ENCODE results near the gene KLHL10.

KLHL10 gene

GRCh38 chr17:41837761-41838538, at the start of gene KLHL10:
KLHL10 (plus strand) TSS chr17:41837825; CDS start chr17:41837933, 108 bp downstream.
- DNase-seq: no peak

GRCh38 chr17:41792845-41793783, 44.5 kb upstream of the KLHL10 start:
- DNase-seq: no peak

DNA sequence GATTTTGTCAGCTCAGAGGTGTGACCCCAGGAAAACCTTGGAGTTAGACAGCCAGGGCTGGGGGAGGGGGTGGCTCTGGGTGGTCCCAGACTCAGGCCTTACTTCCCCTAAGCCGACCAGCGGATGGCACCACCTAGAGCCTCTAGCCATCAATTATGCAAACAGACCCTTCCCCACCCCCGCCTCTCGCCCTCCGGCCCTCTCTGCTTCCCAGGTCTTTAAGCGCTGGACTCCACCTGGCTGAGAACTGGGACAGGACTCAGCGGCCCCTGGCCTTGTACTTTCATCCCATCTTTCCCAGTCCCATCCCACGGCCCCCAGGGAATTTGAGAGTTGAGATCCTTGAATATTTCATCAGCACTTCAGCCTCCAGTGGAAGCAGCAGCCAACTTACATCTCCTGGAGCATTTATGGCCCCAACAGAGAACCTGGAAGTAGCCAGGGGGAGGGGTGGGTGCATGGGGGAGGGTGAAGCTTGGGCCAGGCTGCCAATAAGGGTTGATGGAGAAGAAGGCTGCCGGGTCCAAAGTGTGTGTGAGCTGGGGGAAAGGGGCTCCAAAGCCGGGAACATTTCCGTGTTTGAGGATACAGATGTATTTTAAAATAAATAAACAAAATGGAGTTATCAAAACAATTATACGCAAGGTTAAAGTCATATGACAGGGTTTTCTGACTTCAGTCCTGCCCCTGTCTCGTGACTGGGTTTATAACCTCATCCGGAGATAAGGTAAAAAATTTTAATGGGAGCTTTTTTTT, 43.7 kb upstream of the KLHL10 start:
- DNase-seq: no peak

- DNase-seq: no peak
These were observed 43.1 kb upstream of the KLHL10 start for GRCh38 chr17:41794540-41794975.

GRCh38 chr17:41796121-41796895, 41.3 kb upstream of the KLHL10 start:
- no peak for DNase-seq

- DNase-seq: no peak
These were observed 40.2 kb upstream of the KLHL10 start for GRCh38 chr17:41797377-41797776.

DNA sequence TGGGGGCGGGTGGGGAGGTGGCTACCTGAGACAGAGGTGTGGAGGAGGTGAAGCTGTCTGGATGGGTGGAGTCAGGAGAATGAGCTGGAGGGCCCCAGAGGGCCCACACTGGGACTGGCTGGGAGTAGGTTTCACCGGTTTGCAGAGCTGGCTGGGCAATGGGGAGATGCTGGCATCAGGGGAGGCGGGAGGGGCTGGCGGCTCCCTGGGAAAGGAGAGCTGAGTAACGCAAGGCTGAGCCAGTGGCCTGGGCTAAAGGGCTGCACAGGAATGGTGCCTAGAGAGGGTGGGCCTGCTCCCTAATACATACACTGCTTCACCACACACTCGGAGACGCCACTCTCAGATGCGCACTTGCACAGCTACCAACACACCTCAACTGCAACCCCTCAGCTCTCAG, 38.3 kb upstream of the KLHL10 start:
- DNase-seq: no peak

- DNase-seq: no peak
These were observed 36.8 kb upstream of the KLHL10 start for GRCh38 chr17:41800601-41801373.

DNA sequence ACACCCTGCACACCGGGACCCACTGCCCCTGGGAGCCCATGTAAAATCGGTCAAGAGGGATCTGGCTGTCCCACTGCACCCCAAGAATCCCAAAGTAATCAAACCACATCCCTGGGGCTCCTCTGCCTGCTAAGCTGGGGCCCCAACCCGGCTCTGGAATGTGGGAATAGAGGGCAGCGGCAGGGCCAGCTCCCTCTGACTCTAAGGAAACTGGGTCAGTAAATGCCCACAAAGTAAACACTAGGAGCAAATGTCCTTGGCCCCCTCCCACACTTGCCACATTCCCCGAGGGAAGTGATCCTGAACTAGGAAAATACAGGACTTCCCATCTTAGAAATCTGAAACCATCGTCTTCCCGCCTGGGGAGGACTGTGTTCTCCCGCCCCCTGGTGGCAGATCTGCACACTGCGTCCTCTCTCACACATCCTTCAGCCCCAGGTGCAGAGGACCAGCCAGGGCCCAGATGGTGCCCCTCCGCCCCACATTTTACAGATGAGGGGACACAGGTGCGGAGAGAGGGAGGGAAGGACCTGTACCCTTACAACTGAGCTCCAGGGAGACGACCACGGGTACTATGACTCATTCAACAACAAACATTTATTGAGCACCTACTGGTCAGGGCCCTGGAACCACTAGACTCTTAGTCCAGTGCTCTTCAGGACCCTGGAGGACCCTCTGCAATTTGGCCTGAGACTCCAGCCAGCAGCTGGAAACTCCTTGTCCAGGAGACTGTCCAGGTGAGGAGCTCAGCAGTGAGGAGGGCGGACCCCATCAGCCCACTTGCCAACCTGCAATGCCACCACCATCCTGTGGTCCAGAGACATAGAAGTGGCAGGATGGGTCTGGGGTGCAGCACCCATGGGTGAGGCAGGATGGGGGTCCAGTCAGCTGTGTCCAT, 36.0 kb upstream of the KLHL10 start:
- DNase-seq: peak; percentile 78

- DNase-seq: no peak
These were observed 34.3 kb upstream of the KLHL10 start for GRCh38 chr17:41803049-41804020.

DNA sequence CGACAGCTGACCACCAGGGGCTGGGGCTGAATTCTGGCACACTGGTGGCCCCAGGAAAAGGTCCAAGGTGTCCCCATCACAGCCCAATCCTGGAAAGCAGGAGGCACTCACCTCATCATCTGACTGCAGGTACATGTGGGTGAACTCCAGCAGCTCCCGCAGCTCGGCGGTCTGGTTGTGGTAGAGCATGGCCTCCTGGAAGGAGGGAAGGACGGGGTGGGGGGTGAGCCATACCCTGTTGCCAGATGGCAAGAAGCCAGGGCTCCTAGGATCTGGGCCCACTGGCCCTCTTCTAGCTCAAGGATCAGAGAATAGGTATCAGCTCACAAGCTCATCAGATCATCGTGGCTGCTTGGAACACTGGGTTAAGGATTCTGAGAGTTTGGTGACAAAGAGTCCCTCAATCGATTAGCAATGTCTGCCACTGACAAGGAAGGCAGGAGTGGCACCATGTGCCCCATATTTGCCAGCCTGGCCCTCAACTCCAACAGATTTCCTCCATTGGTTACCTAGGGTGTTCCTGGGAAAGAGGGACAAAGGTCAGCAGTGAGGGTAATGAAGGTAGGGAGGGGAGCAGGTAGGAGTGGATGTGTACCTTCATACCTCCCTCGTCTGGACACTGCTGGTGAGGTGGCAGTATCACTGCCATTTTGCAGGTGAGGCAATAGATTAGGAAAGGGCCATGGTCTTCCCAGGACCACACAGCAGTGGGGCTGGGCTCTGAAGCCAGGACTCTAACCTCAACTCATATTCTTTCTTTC, 30.8 kb upstream of the KLHL10 start:
- DNase-seq: no peak

DNA sequence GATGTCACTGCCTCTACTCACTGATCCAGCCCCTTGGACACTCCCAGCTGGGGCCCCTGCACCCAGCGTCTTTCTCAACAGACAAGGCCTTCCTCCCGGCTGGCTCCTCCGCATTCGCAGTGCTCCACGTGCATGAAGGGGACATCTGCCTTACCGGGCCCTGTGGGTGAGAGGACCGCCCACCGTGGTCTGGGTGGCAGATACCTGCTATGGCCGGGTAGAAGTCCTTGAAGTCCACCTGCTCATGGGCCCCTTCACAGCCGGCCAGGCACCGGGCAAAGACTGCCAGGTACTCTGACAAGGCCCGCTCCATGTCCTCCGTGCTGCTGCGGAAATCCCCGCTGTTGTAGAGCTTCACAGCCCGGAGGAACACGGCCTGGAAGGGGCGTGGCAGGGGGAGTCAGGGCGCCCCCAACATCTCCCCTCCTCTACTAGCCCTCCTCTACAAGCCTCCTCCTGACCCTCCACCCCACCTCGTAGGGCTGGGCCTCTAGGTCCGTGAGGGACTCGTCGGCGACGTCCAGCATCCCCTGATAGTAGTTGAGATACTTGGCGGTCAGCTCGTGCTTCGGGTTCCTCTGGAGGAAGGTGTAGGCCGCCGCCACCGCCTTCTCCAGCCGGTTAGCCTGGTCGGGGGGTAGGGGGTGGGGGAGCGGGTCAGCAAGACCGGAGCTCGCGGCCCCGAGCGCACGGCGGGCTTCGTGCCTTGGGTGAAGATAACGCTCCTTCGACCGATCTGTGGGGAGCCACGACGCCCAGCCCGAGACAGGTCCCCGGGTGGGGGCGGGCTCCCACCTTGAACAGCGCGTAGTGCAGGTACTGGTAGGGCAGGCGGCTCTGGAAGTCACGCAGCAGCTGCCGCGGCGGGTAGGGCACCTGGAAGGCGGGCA, 26.7 kb upstream of the KLHL10 start:
- no peak for DNase-seq

- DNase-seq: peak; percentile 66
These were observed 25.9 kb upstream of the KLHL10 start, which contains the start of gene P3H4 for GRCh38 chr17:41811549-41812380. P3H4 (minus strand) TSS chr17:41811949; CDS start chr17:41811915, 34 bp downstream.

DNA sequence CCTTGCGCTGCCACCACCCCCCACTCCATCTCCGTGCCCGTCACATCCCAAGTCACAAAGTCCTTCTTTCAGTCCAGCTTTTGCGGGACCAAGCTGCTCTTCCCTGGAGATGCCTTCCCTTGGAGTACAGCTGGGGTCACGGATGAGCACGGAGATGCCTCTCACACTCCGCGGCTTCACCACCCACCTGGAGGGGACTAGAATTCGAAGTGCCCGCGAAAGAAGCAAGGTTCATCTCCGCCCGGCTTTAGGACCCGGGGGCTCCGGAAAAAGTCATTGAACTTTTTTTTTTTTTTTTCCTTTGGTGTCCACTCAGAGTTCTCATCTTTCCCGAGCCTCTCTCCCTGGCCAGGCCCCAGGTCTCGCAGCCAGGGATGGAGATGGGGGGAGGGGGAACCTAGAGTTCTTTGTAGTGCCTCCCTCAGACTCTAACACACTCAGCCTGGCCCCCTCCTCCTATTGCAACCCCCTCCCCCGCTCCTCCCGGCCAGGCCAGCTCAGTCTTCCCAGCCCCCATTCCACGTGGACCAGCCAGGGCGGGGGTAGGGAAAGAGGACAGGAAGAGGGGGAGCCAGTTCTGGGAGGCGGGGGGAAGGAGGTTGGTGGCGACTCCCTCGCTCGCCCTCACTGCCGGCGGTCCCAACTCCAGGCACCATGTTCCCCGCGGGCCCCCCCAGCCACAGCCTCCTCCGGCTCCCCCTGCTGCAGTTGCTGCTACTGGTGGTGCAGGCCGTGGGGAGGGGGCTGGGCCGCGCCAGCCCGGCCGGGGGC, 25.1 kb upstream of the KLHL10 start, which contains the start of gene FKBP10:
TSS of gene FKBP10 (plus strand) at position 624 of the 771 bp plus-strand sequence. CDS start at position 655, 31 bp downstream.
- no peak for DNase-seq

DNA sequence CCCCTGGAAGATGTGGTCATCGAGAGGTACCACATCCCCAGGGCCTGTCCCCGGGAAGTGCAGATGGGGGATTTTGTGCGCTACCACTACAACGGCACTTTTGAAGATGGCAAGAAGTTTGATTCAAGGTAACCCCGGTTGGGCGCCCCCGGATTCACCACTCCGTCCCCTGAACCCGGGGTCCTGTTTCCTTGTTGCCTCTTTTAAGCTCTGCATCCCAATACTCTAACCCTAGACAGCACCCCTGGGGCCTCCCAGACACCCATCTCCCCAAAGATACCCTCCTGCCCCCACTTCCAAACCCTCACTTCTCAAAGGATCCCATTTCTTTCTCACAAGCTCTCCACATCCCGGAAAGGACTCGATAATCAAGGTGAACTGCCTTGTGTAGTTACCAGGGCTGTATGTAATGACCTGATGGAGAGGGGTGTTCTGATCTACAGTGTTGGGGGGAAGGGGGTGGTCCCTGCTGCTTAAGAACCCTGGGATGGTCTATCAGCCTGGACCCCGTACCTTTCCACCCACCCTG, 24.4 kb upstream of the KLHL10 start:
- DNase-seq: no peak
